ENCODE measurements around the gene HRAS.

DNA sequence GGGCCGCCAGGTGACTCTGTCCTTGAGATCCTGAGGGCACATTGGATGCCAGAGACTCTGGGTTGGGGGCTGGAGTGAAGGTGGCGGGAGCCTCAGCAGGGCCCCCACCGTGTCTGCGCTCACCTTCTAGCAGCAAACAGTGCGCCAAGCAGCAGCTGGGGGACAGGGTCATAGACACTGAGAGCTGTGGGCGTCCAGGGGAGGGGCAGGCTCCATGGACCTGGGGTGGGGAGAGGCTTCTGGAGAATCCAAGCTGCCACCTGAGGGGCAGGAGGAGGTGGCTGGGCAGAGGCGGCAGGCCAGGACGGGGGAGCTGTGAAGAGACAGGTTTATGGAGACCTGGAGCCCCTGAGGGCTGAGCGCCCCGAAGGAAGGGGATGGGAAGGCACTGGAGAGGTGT is 48.9 kb upstream of the HRAS start:
- TF ChIP-seq ZBED1 (IDR thresholded peaks at IDR 0.05; ENCODE audit: borderline replicate concordance), result no peak
- TF ChIP-seq HDAC6 (IDR thresholded peaks at IDR 0.05; ENCODE audit: unreplicated experiment), result no peak
- TF ChIP-seq, protein P1, sequence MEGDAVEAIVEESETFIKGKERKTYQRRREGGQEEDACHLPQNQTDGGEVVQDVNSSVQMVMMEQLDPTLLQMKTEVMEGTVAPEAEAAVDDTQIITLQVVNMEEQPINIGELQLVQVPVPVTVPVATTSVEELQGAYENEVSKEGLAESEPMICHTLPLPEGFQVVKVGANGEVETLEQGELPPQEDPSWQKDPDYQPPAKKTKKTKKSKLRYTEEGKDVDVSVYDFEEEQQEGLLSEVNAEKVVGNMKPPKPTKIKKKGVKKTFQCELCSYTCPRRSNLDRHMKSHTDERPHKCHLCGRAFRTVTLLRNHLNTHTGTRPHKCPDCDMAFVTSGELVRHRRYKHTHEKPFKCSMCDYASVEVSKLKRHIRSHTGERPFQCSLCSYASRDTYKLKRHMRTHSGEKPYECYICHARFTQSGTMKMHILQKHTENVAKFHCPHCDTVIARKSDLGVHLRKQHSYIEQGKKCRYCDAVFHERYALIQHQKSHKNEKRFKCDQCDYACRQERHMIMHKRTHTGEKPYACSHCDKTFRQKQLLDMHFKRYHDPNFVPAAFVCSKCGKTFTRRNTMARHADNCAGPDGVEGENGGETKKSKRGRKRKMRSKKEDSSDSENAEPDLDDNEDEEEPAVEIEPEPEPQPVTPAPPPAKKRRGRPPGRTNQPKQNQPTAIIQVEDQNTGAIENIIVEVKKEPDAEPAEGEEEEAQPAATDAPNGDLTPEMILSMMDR (IDR thresholded peaks at IDR 0.05 in 2 of 3, conservative IDR thresholded peaks at IDR 0.05 in 1 of 3; ENCODE audit: control insufficient read depth in 2 of 3, extremely low read depth in 1 of 3, insufficient read depth in 1 of 3, low read depth in 3 of 3, low read length in 3 of 3), result no peak
- no peak for TF ChIP-seq EGR1 (IDR thresholded peaks at IDR 0.05; ENCODE audit: borderline replicate concordance in 1 of 2, low read depth in 2 of 2, low read length in 2 of 2)
- TF ChIP-seq BHLHE40 (IDR thresholded peaks at IDR 0.05; ENCODE audit: borderline replicate concordance in 1 of 2, low read depth in 2 of 2, low read length in 1 of 2), result no peak
- no peak for TF ChIP-seq NFYA (IDR thresholded peaks at IDR 0.05; ENCODE audit: borderline replicate concordance, low read depth, low read length)
- TF ChIP-seq TAF1 (IDR thresholded peaks at IDR 0.05; ENCODE audit: borderline replicate concordance, low read depth, low read length), result no peak
- TF ChIP-seq SUZ12 (IDR thresholded peaks at IDR 0.05; ENCODE audit: unreplicated experiment), result no peak
- TF ChIP-seq POLR2A (IDR thresholded peaks at IDR 0.05; ENCODE audit: low read depth, low read length), result no peak
- no peak for TF ChIP-seq GABPA (IDR thresholded peaks at IDR 0.05; ENCODE audit: low read depth)
- TF ChIP-seq FOXM1 (IDR thresholded peaks at IDR 0.05; ENCODE audit: low read depth, low read length), result no peak
